ENCODE data around the gene ERCC4.

DNA sequence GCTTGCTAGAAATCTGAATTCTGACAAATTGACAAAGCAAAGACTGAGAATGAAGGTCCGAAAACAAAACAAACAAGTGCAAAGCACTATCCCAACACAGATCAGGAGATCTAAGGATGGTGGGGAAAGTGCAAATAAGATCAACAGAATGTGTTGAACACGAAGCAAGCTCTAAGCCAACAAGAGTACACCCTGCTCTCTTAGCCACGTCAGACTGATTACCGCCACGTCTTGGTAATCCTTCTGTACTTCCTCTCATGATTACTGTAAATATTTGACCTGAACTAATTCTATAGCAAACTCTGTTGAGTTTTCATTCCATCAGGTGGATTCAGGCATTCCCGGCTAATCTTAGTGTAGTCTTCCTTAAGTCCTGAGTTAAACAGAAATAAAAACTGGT, 34.3 kb upstream of the ERCC4 start:
- TF ChIP-seq, protein P1, sequence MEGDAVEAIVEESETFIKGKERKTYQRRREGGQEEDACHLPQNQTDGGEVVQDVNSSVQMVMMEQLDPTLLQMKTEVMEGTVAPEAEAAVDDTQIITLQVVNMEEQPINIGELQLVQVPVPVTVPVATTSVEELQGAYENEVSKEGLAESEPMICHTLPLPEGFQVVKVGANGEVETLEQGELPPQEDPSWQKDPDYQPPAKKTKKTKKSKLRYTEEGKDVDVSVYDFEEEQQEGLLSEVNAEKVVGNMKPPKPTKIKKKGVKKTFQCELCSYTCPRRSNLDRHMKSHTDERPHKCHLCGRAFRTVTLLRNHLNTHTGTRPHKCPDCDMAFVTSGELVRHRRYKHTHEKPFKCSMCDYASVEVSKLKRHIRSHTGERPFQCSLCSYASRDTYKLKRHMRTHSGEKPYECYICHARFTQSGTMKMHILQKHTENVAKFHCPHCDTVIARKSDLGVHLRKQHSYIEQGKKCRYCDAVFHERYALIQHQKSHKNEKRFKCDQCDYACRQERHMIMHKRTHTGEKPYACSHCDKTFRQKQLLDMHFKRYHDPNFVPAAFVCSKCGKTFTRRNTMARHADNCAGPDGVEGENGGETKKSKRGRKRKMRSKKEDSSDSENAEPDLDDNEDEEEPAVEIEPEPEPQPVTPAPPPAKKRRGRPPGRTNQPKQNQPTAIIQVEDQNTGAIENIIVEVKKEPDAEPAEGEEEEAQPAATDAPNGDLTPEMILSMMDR (IDR thresholded peaks at IDR 0.05; ENCODE audit: low read depth, low read length) = no peak
- no peak for TF ChIP-seq EZH2phosphoT487 (IDR thresholded peaks at IDR 0.05; ENCODE audit: low read depth)

Measured in OCI-LY3 (cell line).